ENCODE data around the gene RAB15. TPM values are rescaled to one million over a fixed set of nuclear protein-coding genes. Genes with fewer than 3 reads are reported as not detected.

The RAB15 gene
- total and polyA plus RNA-seq, 9 of the 15 experiments (the other 6 are each of a cell fraction or from before 2014, with no cell fraction given), result 0.09 to 0.30 (median 0.16) TPM; not detected in 2

- TF ChIP-seq NCOA6 (IDR thresholded peaks at IDR 0.05), result no peak
- TF ChIP-seq MAZ (CRISPR knock-in tag; conservative IDR thresholded peaks at IDR 0.05 in 1 of 2, IDR thresholded peaks at IDR 0.05 in 1 of 2), result no peak
- TF ChIP-seq ZNF436 (CRISPR knock-in tag; IDR thresholded peaks at IDR 0.05), result no peak
- FAIRE-seq (no peak), ATAC-seq (no peak), DNase-seq (ENCODE audit: extremely low read depth in 1 of 4, low spot score in 3 of 4) (no peak)
- in situ Hi-C loops (cut with MboI) (no loop called here), intact Hi-C loops (cut with micrococcal nuclease) (no loop called here)
- Histone ChIP-seq H3K9me3 (replicated peaks; ENCODE audit: control insufficient read depth, insufficient read depth, low read depth, low read length) (no peaks in the 10 kb centered on the region), H3K9ac (ENCODE audit: insufficient read depth in 1 of 2, low read depth in 2 of 2, low read length in 2 of 2) (no peak overlapping the region), H3K9me1 (ENCODE audit: control insufficient read depth, insufficient read depth, low read length) (no peaks in the 10 kb centered on the region), H3K27ac (ENCODE audit: extremely low read depth, low read depth, low read length) (no peak overlapping the region), H3K36me3 (ENCODE audit: control insufficient read depth, insufficient read depth, low read length) (no peaks in the 10 kb centered on the region), H3K4me1 (replicated peaks in 1 of 2; ENCODE audit: control insufficient read depth in 2 of 2, insufficient read depth in 2 of 2, low read length in 2 of 2) (peaks cover 0 to 1% of the 10 kb centered on the region in 2 experiments; a peak in 4 of 5 replicates), H3K27me3 (ENCODE audit: control insufficient read depth in 2 of 2, insufficient read depth in 2 of 2, low read length in 2 of 2) (no peaks in the 10 kb centered on the region), H2AFZ (ENCODE audit: low read depth, low read length) (no peak overlapping the region), H3K4me2 (ENCODE audit: insufficient read depth, low read length) (no peak overlapping the region), H4K20me1 (replicated peaks; ENCODE audit: control insufficient read depth, insufficient read depth, low read length) (no peaks in the 10 kb centered on the region), H3K79me2 (ENCODE audit: control insufficient read depth, insufficient read depth, low read length) (peaks cover 29% of the 10 kb centered on the region), H3K4me3 (no peak overlapping the region)
- ChIA-PET POLR2A (interaction anchor here (0.9 kb wide), 1 partner anchor 13 kb away, joined by 3 read pairs; no protein-coding TSS in a partner anchor), CTCF (ENCODE audit: low intra/inter-chr PET ratio) (no interaction called here)
- WGBS (ENCODE audit: insufficient coverage, low coverage, missing lambda C conversion rate), result 100% methylated on average over 1 of the region's 3 CpGs
- BruUV-seq (replicated peaks), result no TSS peak
Observed at GRCh38 chr14:64993266-64993930, 21.3 kb upstream of the RAB15 start.

- peaks cover 37% of the 10 kb centered on the region for H3K79me2 ChIP-seq (ENCODE audit: control insufficient read depth, insufficient read depth, low read length)
- H3K4me2 ChIP-seq (ENCODE audit: insufficient read depth, low read length), result no peak overlapping the region
- in situ Hi-C loops (cut with MboI) (no loop called here), intact Hi-C loops (cut with micrococcal nuclease) (no loop called here)
- H3K27me3 ChIP-seq (ENCODE audit: control insufficient read depth in 2 of 2, insufficient read depth in 2 of 2, low read length in 2 of 2), result no peaks in the 10 kb centered on the region
- H3K4me1 ChIP-seq (replicated peaks in 1 of 2; ENCODE audit: control insufficient read depth in 2 of 2, insufficient read depth in 2 of 2, low read length in 2 of 2), result peaks cover 0 to 4% of the 10 kb centered on the region in 2 experiments; a peak in 3 of 5 replicates
- H3K9ac ChIP-seq (ENCODE audit: insufficient read depth in 1 of 2, low read depth in 2 of 2, low read length in 2 of 2), result no peak overlapping the region
- peak; percentile 75 for TF ChIP-seq ATF3 (IDR thresholded peaks at IDR 0.05)
- TF ChIP-seq ATF3 (CRISPR knock-in tag; conservative IDR thresholded peaks at IDR 0.05), result no peak
- no peak for TF ChIP-seq GTF2F1 (IDR thresholded peaks at IDR 0.05; ENCODE audit: low read depth, low read length)
- no peak for TF ChIP-seq CEBPG (CRISPR knock-in tag; IDR thresholded peaks at IDR 0.05)
- TF ChIP-seq CEBPG (tag; conservative IDR thresholded peaks at IDR 0.05 in 1 of 2, IDR thresholded peaks at IDR 0.05 in 1 of 2), result peak; percentile 32; a peak in 1 of 4 replicates
- TF ChIP-seq ZC3H4 (CRISPR knock-in tag; IDR thresholded peaks at IDR 0.05; ENCODE audit: borderline replicate concordance), result no peak
- ChIA-PET CTCF (ENCODE audit: low intra/inter-chr PET ratio) (no interaction called here), POLR2A (interaction anchor here (0.8 to 0.9 kb wide), 2 partner anchors 14 to 251 kb away, joined by 3 read pairs; no protein-coding TSS in a partner anchor)
- no peak overlapping the region for H2AFZ ChIP-seq (ENCODE audit: low read depth, low read length)
- DNase-seq (ENCODE audit: extremely low read depth in 1 of 4, low spot score in 3 of 4) (no peak), ATAC-seq (no peak), FAIRE-seq (no peak)
- no peaks in the 10 kb centered on the region for H4K20me1 ChIP-seq (replicated peaks; ENCODE audit: control insufficient read depth, insufficient read depth, low read length)
- no peak overlapping the region for H3K27ac ChIP-seq (ENCODE audit: extremely low read depth, low read depth, low read length)
- H3K4me3 ChIP-seq, result no peak overlapping the region
- no peaks in the 10 kb centered on the region for H3K9me3 ChIP-seq (replicated peaks; ENCODE audit: control insufficient read depth, insufficient read depth, low read depth, low read length)
- 86% methylated on average over 5 of the region's 5 CpGs for WGBS (ENCODE audit: insufficient coverage, low coverage, missing lambda C conversion rate)
- BruUV-seq (replicated peaks), result no TSS peak
- H3K9me1 ChIP-seq (ENCODE audit: control insufficient read depth, insufficient read depth, low read length), result no peaks in the 10 kb centered on the region
- no peaks in the 10 kb centered on the region for H3K36me3 ChIP-seq (ENCODE audit: control insufficient read depth, insufficient read depth, low read length)
Observed at GRCh38 chr14:64992328-64992885, 20.3 kb upstream of the RAB15 start.
